Endothelial cell of umbilical vein (primary cell): Measurements from ENCODE around the gene BMPR1B.
A peak's percentile ranks its signal among the peaks of the same experiment; 100 is the strongest.

Experiments used
- CTCF ChIP-seq, 2 donors: IDR thresholded peaks; 1 replicate in 1 of 2; 2 replicates in 1 of 2; pipeline ENCODE4 v1.5.1; 2011; ENCODE audit warnings: low read length in 2 of 2, mild to moderate bottlenecking in 2 of 2, moderate library complexity in 2 of 2, control low read depth in 1 of 2, inconsistent platforms in 1 of 2, low read depth in 1 of 2; ENCODE audit not compliant: insufficient read depth in 1 of 2; ENCODE audit errors: extremely low read depth in 1 of 2
- EZH2 ChIP-seq: IDR thresholded peaks from 2 replicates; pipeline ENCODE4 v1.6.1; 2012; ENCODE audit warnings: borderline replicate concordance, low read depth, mild to moderate bottlenecking, moderate library complexity, low read length, inconsistent platforms; ENCODE audit not compliant: severe bottlenecking
- GATA2 ChIP-seq: IDR thresholded peaks from 2 replicates; pipeline ENCODE4 v1.7.0; 2011; ENCODE audit warnings: low read depth, mild to moderate bottlenecking, moderate library complexity, mixed read lengths, low read length; ENCODE audit not compliant: insufficient read length, insufficient read depth
- JUN ChIP-seq: IDR thresholded peaks from 2 replicates; pipeline ENCODE4 v1.6.1; 2011; ENCODE audit warnings: borderline replicate concordance, low read depth; ENCODE audit not compliant: insufficient read length, insufficient read depth
- MAX ChIP-seq: IDR thresholded peaks from 2 replicates; pipeline ENCODE4 v1.6.1; 2011; ENCODE audit not compliant: insufficient read depth, insufficient read length
- MYC ChIP-seq: IDR thresholded peaks from one replicate; pipeline ENCODE4 v1.6.1; 2011; ENCODE audit warnings: mild to moderate bottlenecking, low read depth, low read length
- POLR2A ChIP-seq: IDR thresholded peaks from 2 replicates; pipeline ENCODE4 v1.6.1; 2012; ENCODE audit warnings: low read depth, mild to moderate bottlenecking, control low read depth, low read length
- POLR2AphosphoS5 ChIP-seq: IDR thresholded peaks from 2 replicates; pipeline ENCODE4 v1.6.1; 2012; ENCODE audit warnings: low read depth, mild to moderate bottlenecking, control low read depth, low read length, moderate library complexity; ENCODE audit not compliant: insufficient read depth

- peak; percentile 53 to 55 for TF ChIP-seq CTCF (IDR thresholded peaks at IDR 0.05; ENCODE audit: extremely low read depth in 1 of 2, insufficient read depth in 1 of 2, low read depth in 1 of 2, low read length in 2 of 2)
- no peak for TF ChIP-seq EZH2
- no peak for TF ChIP-seq POLR2A
- TF ChIP-seq MAX, result no peak
- no peak for TF ChIP-seq MYC
- no peak for TF ChIP-seq GATA2
- no peak for TF ChIP-seq JUN
- no peak for TF ChIP-seq POLR2AphosphoS5
Observed at GRCh38 chr4:95124906-95125504, 367.2 kb downstream of the BMPR1B start.
